ENCODE measurements around the gene TPGS1.

The TPGS1 gene

GRCh38 chr19:548886-549830 is 41.9 kb downstream of the TPGS1 start:
- H3K4me3 Mint-ChIP-seq: no peak overlapping the region
- H3K36me3 Mint-ChIP-seq: peaks cover 2% of the 10 kb centered on the region
- no peaks in the 10 kb centered on the region for H3K27me3 Mint-ChIP-seq
- H3K9me3 Mint-ChIP-seq (ENCODE audit: low read depth): no peaks in the 10 kb centered on the region
- peaks cover 12% of the 10 kb centered on the region for H3K4me1 Mint-ChIP-seq (ENCODE audit: low read depth)
- no peak overlapping the region for H3K27ac Mint-ChIP-seq

GRCh38 chr19:554817-555216 is 47.5 kb downstream of the TPGS1 start:
- Mint-ChIP-seq H3K36me3 (no peaks in the 10 kb centered on the region), H3K4me1 (ENCODE audit: low read depth) (peaks cover 4% of the 10 kb centered on the region), H3K27ac (no peak overlapping the region), H3K9me3 (ENCODE audit: low read depth) (no peaks in the 10 kb centered on the region), H3K4me3 (no peak overlapping the region), H3K27me3 (no peaks in the 10 kb centered on the region)

GRCh38 chr19:555474-555808 is 48.1 kb downstream of the TPGS1 start:
- Mint-ChIP-seq H3K4me1 (ENCODE audit: low read depth) (peaks cover 4% of the 10 kb centered on the region), H3K36me3 (no peaks in the 10 kb centered on the region), H3K27ac (no peak overlapping the region), H3K4me3 (no peak overlapping the region), H3K27me3 (no peaks in the 10 kb centered on the region), H3K9me3 (ENCODE audit: low read depth) (no peaks in the 10 kb centered on the region)

GRCh38 chr19:556611-557382 is 49.5 kb downstream of the TPGS1 start:
- no peak overlapping the region for H3K4me3 Mint-ChIP-seq
- no peaks in the 10 kb centered on the region for H3K9me3 Mint-ChIP-seq (ENCODE audit: low read depth)

GRCh38 chr19:558770-559439 is 51.6 kb downstream of the TPGS1 start:
- H3K9me3 Mint-ChIP-seq (ENCODE audit: low read depth): no peaks in the 10 kb centered on the region
- no peak overlapping the region for H3K27ac Mint-ChIP-seq
- H3K4me3 Mint-ChIP-seq: no peak overlapping the region

More at GRCh38 chr19:556611-557382, 49.5 kb downstream of the TPGS1 start:
- no peak overlapping the region for H3K27ac Mint-ChIP-seq
- H3K36me3 Mint-ChIP-seq: no peaks in the 10 kb centered on the region
- H3K4me1 Mint-ChIP-seq (ENCODE audit: low read depth): peaks cover 2% of the 10 kb centered on the region
- no peaks in the 10 kb centered on the region for H3K27me3 Mint-ChIP-seq

GRCh38 chr19:560121-560520 is 52.8 kb downstream of the TPGS1 start:
- no peak overlapping the region for H3K4me3 Mint-ChIP-seq
- H3K4me1 Mint-ChIP-seq (ENCODE audit: low read depth): peaks cover 2% of the 10 kb centered on the region
- no peak overlapping the region for H3K27ac Mint-ChIP-seq
- no peaks in the 10 kb centered on the region for H3K27me3 Mint-ChIP-seq
- H3K9me3 Mint-ChIP-seq (ENCODE audit: low read depth): no peaks in the 10 kb centered on the region
- H3K36me3 Mint-ChIP-seq: no peaks in the 10 kb centered on the region

More at GRCh38 chr19:558770-559439, 51.6 kb downstream of the TPGS1 start:
- Mint-ChIP-seq H3K36me3 (no peaks in the 10 kb centered on the region), H3K27me3 (no peaks in the 10 kb centered on the region), H3K4me1 (ENCODE audit: low read depth) (peaks cover 2% of the 10 kb centered on the region)

GRCh38 chr19:566403-566802 is 59.1 kb downstream of the TPGS1 start:
- Mint-ChIP-seq H3K9me3 (ENCODE audit: low read depth) (no peaks in the 10 kb centered on the region), H3K4me1 (ENCODE audit: low read depth) (peaks cover 11% of the 10 kb centered on the region), H3K36me3 (no peaks in the 10 kb centered on the region), H3K4me3 (no peak overlapping the region), H3K27ac (no peak overlapping the region), H3K27me3 (no peaks in the 10 kb centered on the region)

- H3K4me1 Mint-ChIP-seq (ENCODE audit: low read depth): peaks cover 12% of the 10 kb centered on the region
- H3K27me3 Mint-ChIP-seq: no peaks in the 10 kb centered on the region
- H3K4me3 Mint-ChIP-seq: no peak overlapping the region
- H3K36me3 Mint-ChIP-seq: no peaks in the 10 kb centered on the region
- no peaks in the 10 kb centered on the region for H3K9me3 Mint-ChIP-seq (ENCODE audit: low read depth)
- no peak overlapping the region for H3K27ac Mint-ChIP-seq
These were observed 59.5 kb downstream of the TPGS1 start for GRCh38 chr19:566844-567243.

- H3K27me3 Mint-ChIP-seq: no peaks in the 10 kb centered on the region
- H3K36me3 Mint-ChIP-seq: no peaks in the 10 kb centered on the region
- peaks cover 13% of the 10 kb centered on the region for H3K4me1 Mint-ChIP-seq (ENCODE audit: low read depth)
- no peaks in the 10 kb centered on the region for H3K9me3 Mint-ChIP-seq (ENCODE audit: low read depth)
- no peak overlapping the region for H3K27ac Mint-ChIP-seq
- no peak overlapping the region for H3K4me3 Mint-ChIP-seq
These were observed 60.1 kb downstream of the TPGS1 start for GRCh38 chr19:567296-567900.

All from activated naive CD8-positive, alpha-beta T cell (primary cell).